H1 (cell line): ENCODE data around the gene HIBCH. TPM values are rescaled to one million over a fixed set of nuclear protein-coding genes. Genes with fewer than 3 reads are reported as not detected.

Experiments
- CTCF ChIA-PET: fragments of 300-600 bp; sonication (Branson Sonifier 250); formaldehyde crosslinking; loops from one replicate; lab custom pipeline; 2021; ENCODE audit not compliant: partially characterized antibody; lab: Charles Lee
- POLR2A ChIA-PET: fragments of 300-600 bp; sonication (Branson Sonifier 250); formaldehyde crosslinking; loops from one replicate; lab custom pipeline; 2021; ENCODE audit warnings: inconsistent platforms; ENCODE audit not compliant: partially characterized antibody; lab: Charles Lee
- DNase-seq, 2 experiments: peaks; one replicate each; pipeline versions ENCODE4 v3.0.0 to v3.0.0-alpha.2; 2010 to 2022; ENCODE audit warnings: low spot score in 2 of 2, low read depth in 1 of 2, mixed read lengths in 1 of 2
- FAIRE-seq: peaks from 2 replicates; lab custom pipeline; 2011; peaks lifted over from hg19 to GRCh38; lab: Jason Lieb, UNC
- H2AFZ ChIP-seq: 2 replicates; pipeline ENCODE4 v1.8.1; 2012; ENCODE audit warnings: low read length, inconsistent platforms
- H2AK5ac ChIP-seq: 2 replicates; pipeline ENCODE4 v1.6.1; 2013; ENCODE audit warnings: low read depth, low read length
- H2BK120ac ChIP-seq: replicated peaks from 2 replicates; pipeline ENCODE3; 2013; ENCODE audit warnings: low read depth, low read length, inconsistent platforms
- H2BK12ac ChIP-seq: 2 replicates; pipeline ENCODE4 v1.6.1; 2013; ENCODE audit warnings: low read depth, low read length
- H2BK15ac ChIP-seq: 2 replicates; pipeline ENCODE4 v1.6.1; 2013; ENCODE audit warnings: low read length
- H2BK20ac ChIP-seq: 2 replicates; pipeline ENCODE4 v1.6.1; 2013; ENCODE audit warnings: low read length
- H2BK5ac ChIP-seq: 2 replicates; pipeline ENCODE4 v1.6.1; 2013; ENCODE audit warnings: low read depth, low read length
- H3K14ac ChIP-seq: 2 replicates; pipeline ENCODE4 v1.6.1; 2013; ENCODE audit warnings: inconsistent platforms; ENCODE audit not compliant: insufficient read length
- H3K18ac ChIP-seq: 2 replicates; pipeline ENCODE4 v1.6.1; 2013; ENCODE audit warnings: low read length; ENCODE audit errors: extremely low read depth
- H3K23ac ChIP-seq: 2 replicates; pipeline ENCODE4 v1.6.1; 2013; ENCODE audit warnings: inconsistent platforms; ENCODE audit not compliant: insufficient read length
- H3K23me2 ChIP-seq: 2 replicates; pipeline ENCODE4 v1.6.1; 2013; ENCODE audit warnings: low read depth, low read length
- H3K27ac ChIP-seq: 2 replicates; pipeline ENCODE4 v1.6.1; 2011; ENCODE audit warnings: low read depth, low read length, inconsistent platforms
- H3K27me3 ChIP-seq, 4 experiments: replicated peaks in 1 of 4; 1 replicate in 1 of 4; 2 replicates in 3 of 4; pipeline versions ENCODE4 v1.6.1 to v1.8.1; 2011 to 2013; ENCODE audit warnings: low read length in 3 of 4, mild to moderate bottlenecking in 3 of 4, inconsistent platforms in 2 of 4, mixed read lengths in 2 of 4, moderate library complexity in 1 of 4; ENCODE audit not compliant: control insufficient read depth in 3 of 4, insufficient read depth in 3 of 4; ENCODE audit errors: extremely low read depth in 1 of 4
- H3K36me3 ChIP-seq, 4 experiments: 2 replicates each; pipeline versions ENCODE4 v1.6.1 to v1.8.1; 2011 to 2013; ENCODE audit warnings: mild to moderate bottlenecking in 4 of 4, low read length in 3 of 4, moderate library complexity in 2 of 4, control low read depth in 1 of 4, inconsistent platforms in 1 of 4; ENCODE audit not compliant: insufficient read depth in 4 of 4, control insufficient read depth in 2 of 4
- H3K4ac ChIP-seq: replicated peaks from 2 replicates; pipeline ENCODE3; 2013; ENCODE audit warnings: low read length, low read depth, mixed read lengths, inconsistent platforms; ENCODE audit not compliant: insufficient read length
- H3K4me1 ChIP-seq, 4 experiments: replicated peaks in 1 of 4; 1 replicate in 1 of 4; 2 replicates in 3 of 4; pipeline versions ENCODE4 v1.6.1 to v1.8.1; 2011 to 2013; ENCODE audit warnings: low read length in 3 of 4, inconsistent platforms in 2 of 4, mixed read lengths in 1 of 4; ENCODE audit not compliant: insufficient read depth in 4 of 4, control insufficient read depth in 3 of 4
- H3K4me2 ChIP-seq, 2 experiments: 2 replicates each; pipeline versions ENCODE4 v1.6.1 to v1.8.1; 2011 to 2013; ENCODE audit warnings: low read depth in 2 of 2, low read length in 2 of 2, control low read depth in 1 of 2, inconsistent platforms in 1 of 2, mild to moderate bottlenecking in 1 of 2; ENCODE audit not compliant: insufficient read depth in 1 of 2
- H3K4me3 ChIP-seq, 4 experiments: fragments of 200-600, 300-600 bp in 1 of 4; sonication (generic), shearing (Covaris generic), sonication (Bioruptor Twin) in 1 of 4; 2 replicates each; pipeline versions ENCODE4 v1.5.1 to v1.8.1; 2011 to 2016; ENCODE audit warnings: low read length in 4 of 4, low read depth in 3 of 4, control low read depth in 2 of 4, inconsistent platforms in 2 of 4, mild to moderate bottlenecking in 2 of 4, mixed read lengths in 1 of 4, moderate library complexity in 1 of 4; ENCODE audit not compliant: insufficient read depth in 2 of 4; ENCODE audit errors: extremely low read depth in 1 of 4
- H3K56ac ChIP-seq: replicated peaks from 2 replicates; pipeline ENCODE3; 2013; ENCODE audit warnings: low read depth, mild to moderate bottlenecking, mixed read lengths, low read length, inconsistent platforms; ENCODE audit not compliant: insufficient read length
- H3K79me1 ChIP-seq: 2 replicates; pipeline ENCODE4 v1.6.1; 2013; ENCODE audit warnings: low read depth, low read length, control low read depth
- H3K79me2 ChIP-seq, 2 experiments: 2 replicates each; pipeline versions ENCODE4 v1.6.1 to v1.8.1; 2012 to 2013; ENCODE audit warnings: low read length in 2 of 2, mild to moderate bottlenecking in 2 of 2, inconsistent platforms in 1 of 2; ENCODE audit not compliant: insufficient read depth in 2 of 2, control insufficient read depth in 1 of 2
- H3K9ac ChIP-seq, 4 experiments: replicated peaks in 1 of 4; 1 replicate in 1 of 4; 2 replicates in 3 of 4; pipeline versions ENCODE4 v1.6.1 to v1.8.1; 2011 to 2013; ENCODE audit warnings: low read depth in 3 of 4, low read length in 3 of 4, control low read depth in 2 of 4, mild to moderate bottlenecking in 2 of 4, moderate library complexity in 2 of 4, inconsistent platforms in 1 of 4; ENCODE audit errors: extremely low read depth in 1 of 4
- H3K9me3 ChIP-seq, 2 experiments: 2 replicates each; pipeline versions ENCODE4 v1.6.1 to v1.8.1; 2012 to 2013; ENCODE audit warnings: mild to moderate bottlenecking in 2 of 2, moderate library complexity in 2 of 2, control low read depth in 1 of 2, inconsistent platforms in 1 of 2, low read depth in 1 of 2, low read length in 1 of 2, mixed read lengths in 1 of 2; ENCODE audit not compliant: insufficient read depth in 2 of 2
- H4K20me1 ChIP-seq, 2 experiments: replicated peaks in 1 of 2; 2 replicates each; pipeline versions ENCODE3 to v1.8.1; 2011 to 2013; ENCODE audit warnings: inconsistent platforms in 2 of 2, low read length in 2 of 2, mild to moderate bottlenecking in 1 of 2; ENCODE audit not compliant: insufficient read depth in 2 of 2, control insufficient read depth in 1 of 2
- H4K5ac ChIP-seq: 2 replicates; pipeline ENCODE4 v1.6.1; 2013; ENCODE audit warnings: low read length, low read depth, mixed read lengths, inconsistent platforms; ENCODE audit not compliant: insufficient read length
- H4K8ac ChIP-seq: 2 replicates; pipeline ENCODE4 v1.8.0; 2013; ENCODE audit warnings: mild to moderate bottlenecking, moderate library complexity, low read length, inconsistent platforms; ENCODE audit not compliant: insufficient read depth; ENCODE audit errors: extremely low read depth
- H4K91ac ChIP-seq: replicated peaks from 2 replicates; pipeline ENCODE3; 2013; ENCODE audit warnings: low read length, mixed read lengths, inconsistent platforms; ENCODE audit not compliant: insufficient read length
- ATF3 ChIP-seq: IDR thresholded peaks from 2 replicates; pipeline ENCODE4 v1.6.1; 2011; ENCODE audit warnings: low read depth, mild to moderate bottlenecking, low read length; ENCODE audit not compliant: insufficient read depth
- CTCF ChIP-seq, 3 experiments: IDR thresholded peaks; 1 replicate in 2 of 3; 2 replicates in 1 of 3; pipeline versions ENCODE4 v1.5.1 to v1.6.1; 2011; ENCODE audit warnings: low read length in 3 of 3, mild to moderate bottlenecking in 3 of 3, inconsistent platforms in 2 of 3, low read depth in 1 of 3, moderate library complexity in 1 of 3; ENCODE audit not compliant: insufficient read depth in 1 of 3; ENCODE audit errors: control extremely low read depth in 1 of 3
- FOSL1 ChIP-seq: IDR thresholded peaks from 2 replicates; pipeline ENCODE4 v1.6.1; 2011; ENCODE audit warnings: mild to moderate bottlenecking, low read depth, low read length, moderate library complexity; ENCODE audit not compliant: insufficient read depth
- HDAC6 ChIP-seq: IDR thresholded peaks from one replicate; pipeline ENCODE4 v1.7.1; 2012; ENCODE audit warnings: low read depth, mild to moderate bottlenecking, inconsistent platforms, low read length, moderate library complexity
- SIX5 ChIP-seq: IDR thresholded peaks from 2 replicates; pipeline ENCODE4 v1.6.1; 2011; ENCODE audit warnings: mild to moderate bottlenecking, low read depth, low read length
- TBP ChIP-seq: IDR thresholded peaks from 2 replicates; pipeline ENCODE4 v1.6.1; 2011; ENCODE audit warnings: low read depth, low read length, improper control_type of control experiment
- YY1 ChIP-seq: IDR thresholded peaks from 2 replicates; pipeline ENCODE4 v1.6.1; 2011; ENCODE audit warnings: low read depth, mild to moderate bottlenecking, low read length
- WGBS, 2 experiments: shearing (Covaris generic) in 1 of 2; methylation state at CpG; one replicate each; pipeline versions ENCODE4 v1.1.6 to v1.1.7; 2013 to 2015; ENCODE audit warnings: low lambda C conversion rate in 2 of 2, mixed read lengths in 2 of 2, inconsistent platforms in 1 of 2, low coverage in 1 of 2, missing lambda C conversion rate in 1 of 2; ENCODE audit not compliant: insufficient replicate concordance in 2 of 2, insufficient coverage in 1 of 2, insufficient read length in 1 of 2; ENCODE audit errors: extremely low coverage in 1 of 2, missing lambda C conversion rate in 1 of 2; 5-methylcytosine and 5-hydroxymethylcytosine counted together
- polyA plus RNA-seq, 7 experiments: library from polyadenylated mRNA; depleted of rRNA in 3 of 7; stranded (reverse) in 5 of 7; unstranded in 2 of 7; fragments of >200 nt in 5 of 7; fragments of 200-250 nt in 2 of 7; gene quantifications; 1 replicate in 5 of 7; 2 replicates in 1 of 7; 4 replicates in 1 of 7; pipeline versions ENCODE4 v1.2.1 to v1.2.3, GENCODE V29; 2011 to 2013; ENCODE audit warnings: missing spikeins in 2 of 7, mixed read lengths in 2 of 7
- total RNA-seq: library from RNA; stranded (reverse); fragmentation: NEBNext Ultra II Directional; extraction: Animal tissue kit (Norgen Biotek cat#: 25700); gene quantifications from 2 replicates; pipeline ENCODE4 v1.2.1, GENCODE V29; 2021

HIBCH gene
- total and polyA plus RNA-seq, 2 of the 8 experiments (the other 6 are each of a cell fraction or from before 2014, with no cell fraction given) = 7.5 to 31.8 TPM

GRCh38 chr2:190354003-190354690 lies 34.5 kb upstream of the HIBCH start:
- no peak overlapping the region for H4K8ac ChIP-seq
- H3K4me2 ChIP-seq = no peak overlapping the region

More at GRCh38 chr2:190354003-190354690, 34.5 kb upstream of the HIBCH start:
- Histone ChIP-seq H3K9ac (no peak overlapping the region), H3K18ac (no peak overlapping the region), H3K36me3 (no peaks in the 10 kb centered on the region), H3K14ac (no peak overlapping the region), H3K56ac (no peak overlapping the region), H3K4me3 (no peak overlapping the region), H4K20me1 (no peaks in the 10 kb centered on the region), H2BK120ac (no peak overlapping the region), H2BK12ac (no peak overlapping the region), H3K79me2 (no peaks in the 10 kb centered on the region), H4K91ac (no peak overlapping the region), H3K27me3 (no peaks in the 10 kb centered on the region), H3K27ac (no peak overlapping the region), H2AFZ (no peak overlapping the region), H2BK5ac (no peak overlapping the region), H2AK5ac (no peak overlapping the region), H2BK15ac (no peak overlapping the region), H3K4me1 (no peaks in the 10 kb centered on the region), H3K23ac (no peak overlapping the region), H3K79me1 (no peaks in the 10 kb centered on the region), H4K5ac (no peak overlapping the region), H2BK20ac (no peak overlapping the region), H3K23me2 (no peaks in the 10 kb centered on the region), H3K4ac (no peak overlapping the region), H3K9me3 (no peaks in the 10 kb centered on the region)
- CTCF ChIA-PET = interaction anchor here (0.7 to 2.5 kb wide), 4 partner anchors 10 to 693 kb away, joined by 3 to 12 read pairs (median 4); no protein-coding TSS in a partner anchor
- FAIRE-seq (no peak), DNase-seq (no peak)
- POLR2A ChIA-PET = no interaction called here
- TF ChIP-seq ATF3 (no peak), FOSL1 (no peak), HDAC6 (no peak), CTCF (IDR thresholded peaks at IDR 0.05; ENCODE audit: control extremely low read depth in 1 of 3, insufficient read depth in 1 of 3, low read depth in 1 of 3, low read length in 3 of 3) (no peak), SIX5 (no peak), TBP (no peak), YY1 (no peak)
- WGBS, 2 experiments = 85% methylated on average over 12 of the region's 12 CpGs; no CpG with 5 or more reads in 1 of the 2 experiments
